ENCODE data around the gene EZR.

DNA sequence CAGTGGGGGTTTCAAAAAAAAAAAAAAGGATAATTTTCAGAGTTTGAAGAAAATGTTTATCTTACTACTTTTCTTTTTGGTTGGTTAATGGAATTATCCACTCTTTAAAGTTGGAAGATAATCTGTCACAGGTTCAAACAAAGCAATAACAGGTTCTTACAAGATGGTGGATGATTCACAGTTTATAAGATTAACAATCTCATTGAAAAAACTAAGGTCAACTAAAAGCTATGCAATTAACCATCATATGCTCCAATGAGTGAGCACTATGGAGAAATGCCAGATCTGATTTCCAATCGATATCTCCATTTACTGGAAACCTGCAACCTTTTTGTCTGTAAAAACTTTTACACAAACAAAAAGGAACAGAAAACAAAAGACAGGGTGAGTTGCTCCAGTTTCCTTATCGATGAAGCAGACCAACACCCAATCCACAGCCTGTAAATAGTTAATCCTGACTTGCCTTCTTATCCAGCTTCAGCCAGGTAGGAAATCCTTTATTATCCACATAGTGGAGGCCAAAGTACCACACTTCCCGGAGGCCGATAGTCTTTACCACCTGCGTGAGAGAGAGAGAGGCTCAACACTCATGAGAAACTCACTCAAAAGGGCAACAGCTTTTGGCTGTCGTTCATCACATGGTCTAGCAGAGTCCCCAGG lies 32.4 kb downstream of the EZR start:
- TF ChIP-seq EP300 (IDR thresholded peaks at IDR 0.05): no peak
- TF ChIP-seq, protein P1, sequence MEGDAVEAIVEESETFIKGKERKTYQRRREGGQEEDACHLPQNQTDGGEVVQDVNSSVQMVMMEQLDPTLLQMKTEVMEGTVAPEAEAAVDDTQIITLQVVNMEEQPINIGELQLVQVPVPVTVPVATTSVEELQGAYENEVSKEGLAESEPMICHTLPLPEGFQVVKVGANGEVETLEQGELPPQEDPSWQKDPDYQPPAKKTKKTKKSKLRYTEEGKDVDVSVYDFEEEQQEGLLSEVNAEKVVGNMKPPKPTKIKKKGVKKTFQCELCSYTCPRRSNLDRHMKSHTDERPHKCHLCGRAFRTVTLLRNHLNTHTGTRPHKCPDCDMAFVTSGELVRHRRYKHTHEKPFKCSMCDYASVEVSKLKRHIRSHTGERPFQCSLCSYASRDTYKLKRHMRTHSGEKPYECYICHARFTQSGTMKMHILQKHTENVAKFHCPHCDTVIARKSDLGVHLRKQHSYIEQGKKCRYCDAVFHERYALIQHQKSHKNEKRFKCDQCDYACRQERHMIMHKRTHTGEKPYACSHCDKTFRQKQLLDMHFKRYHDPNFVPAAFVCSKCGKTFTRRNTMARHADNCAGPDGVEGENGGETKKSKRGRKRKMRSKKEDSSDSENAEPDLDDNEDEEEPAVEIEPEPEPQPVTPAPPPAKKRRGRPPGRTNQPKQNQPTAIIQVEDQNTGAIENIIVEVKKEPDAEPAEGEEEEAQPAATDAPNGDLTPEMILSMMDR (IDR thresholded peaks at IDR 0.05): no peak
